ENCODE measurements around the gene FER. TPM values are rescaled to one million over a fixed set of nuclear protein-coding genes. Genes with fewer than 3 reads are reported as not detected.

FER gene
- total RNA-seq, 2 donors from 2014 or later, result 52.6 to 62.2 TPM

DNA sequence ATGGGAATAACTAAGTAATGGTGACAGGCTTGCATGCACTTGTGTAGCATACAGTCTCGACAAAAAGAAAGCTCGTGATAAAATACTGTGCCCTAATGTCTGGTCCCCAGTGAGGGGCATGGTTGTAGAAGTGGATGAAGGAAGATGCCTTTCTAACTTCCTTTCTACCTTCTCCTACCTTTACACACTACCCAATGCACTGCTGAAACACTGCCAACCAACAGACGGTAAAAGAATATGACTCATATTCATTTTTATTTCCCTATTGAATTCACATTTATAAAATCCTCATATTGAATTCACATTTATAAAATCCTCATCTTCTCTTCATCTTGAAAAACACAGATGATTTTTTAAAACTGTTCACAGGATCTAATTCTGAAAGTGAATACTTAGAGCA, 439.1 kb downstream of the FER start:
- no peak for DNase-seq (ENCODE audit: low spot score)

DNA sequence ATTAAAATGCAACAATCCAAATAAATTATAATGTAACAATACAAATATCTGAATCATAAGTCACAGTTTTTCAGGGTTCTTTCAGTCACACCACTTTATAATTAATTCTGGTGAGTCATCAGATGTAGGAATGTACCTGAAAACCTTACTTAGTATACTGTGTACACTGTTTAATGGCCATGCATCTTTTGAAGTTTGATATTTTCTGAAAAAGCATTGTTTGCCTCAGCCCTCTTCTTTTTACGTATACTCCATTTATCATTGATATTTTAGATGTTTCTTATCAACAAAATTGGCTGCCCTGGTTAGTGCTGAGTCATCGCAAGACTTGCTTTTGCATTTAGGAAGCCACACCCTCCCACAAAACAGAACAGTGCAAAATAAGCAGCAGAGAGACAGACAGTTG, 443.5 kb downstream of the FER start:
- intact Hi-C loops (cut with DNase I), result no loop called here
- DNase-seq (ENCODE audit: low spot score), result no peak

More for the DNA sequence above, 439.1 kb downstream of the FER start:
- intact Hi-C loops (cut with DNase I), result no loop called here

DNA sequence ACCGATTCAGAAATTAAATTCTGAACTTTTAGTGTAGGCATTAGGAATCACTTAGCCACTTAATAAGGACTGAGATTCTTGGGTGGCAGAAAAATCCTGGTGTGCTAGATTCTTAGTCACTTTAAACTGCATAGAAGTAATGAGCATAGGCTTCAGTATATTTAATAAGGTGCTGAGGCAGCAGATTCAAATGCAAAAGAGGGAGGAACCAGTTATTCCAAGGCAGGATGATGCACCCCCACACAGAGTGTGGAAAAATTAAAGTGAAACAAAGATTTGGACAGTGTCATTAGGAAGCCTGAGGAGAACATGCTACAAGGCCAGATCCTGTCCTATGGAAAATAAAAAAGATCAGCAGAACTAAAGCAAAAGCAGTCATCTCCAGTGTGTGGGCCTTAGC, 444.3 kb downstream of the FER start:
- intact Hi-C loops (cut with DNase I), result no loop called here
- DNase-seq (ENCODE audit: low spot score), result no peak

DNA sequence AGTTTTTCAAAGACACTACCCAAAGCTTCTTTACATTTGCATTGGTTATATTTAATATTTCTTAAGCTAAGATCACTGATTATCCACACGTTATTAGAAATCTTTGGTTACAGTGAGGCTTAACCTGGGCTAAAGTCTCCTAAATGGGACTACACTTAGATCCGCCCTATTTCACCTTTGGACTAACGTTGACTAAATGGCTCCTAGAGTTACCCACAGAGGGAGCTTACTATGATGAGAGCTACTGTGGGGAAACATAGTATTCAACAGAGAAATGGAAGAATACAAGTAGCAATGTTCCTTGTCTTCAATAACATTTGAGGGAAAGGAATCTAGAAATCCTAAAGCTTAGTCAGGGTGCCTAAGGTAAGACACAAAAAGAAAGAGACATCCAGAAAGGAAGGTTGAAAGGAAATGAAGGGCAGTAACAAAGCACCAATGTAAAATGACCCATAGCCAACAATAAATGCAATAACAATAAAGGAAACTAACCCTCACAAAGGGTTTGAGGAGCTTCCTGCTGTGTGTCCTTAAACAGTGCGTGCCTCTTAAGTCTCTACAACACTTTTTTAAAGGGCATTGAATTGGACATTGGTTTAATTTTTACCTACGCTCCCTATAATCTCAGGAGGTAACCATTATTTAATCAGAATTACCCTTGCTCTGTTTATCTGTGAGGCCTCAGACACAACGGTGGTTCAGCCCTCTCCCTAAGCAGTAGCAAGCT, 445.0 kb downstream of the FER start:
- DNase-seq (ENCODE audit: low spot score), result no peak
- intact Hi-C loops (cut with DNase I), result no loop called here

DNA sequence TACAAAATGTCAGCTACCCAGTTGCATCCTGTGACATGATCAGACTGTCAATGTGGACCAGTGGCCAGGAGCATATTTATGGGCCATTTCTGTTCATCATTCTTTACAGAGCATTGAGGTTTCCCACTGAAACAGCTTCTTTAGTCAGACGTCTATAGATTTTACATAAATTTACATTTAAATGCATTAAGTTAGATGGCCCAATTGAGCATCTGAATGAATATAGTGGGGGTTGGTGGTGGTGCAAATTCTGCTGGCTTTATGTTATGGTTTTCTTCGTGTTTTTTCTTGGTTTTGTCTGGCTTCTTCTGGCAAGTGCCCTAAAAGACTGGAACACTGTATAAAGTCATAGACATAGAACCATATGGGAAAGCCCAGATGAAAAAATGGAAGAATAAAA, 448.0 kb downstream of the FER start:
- intact Hi-C loops (cut with DNase I), result no loop called here

DNA sequence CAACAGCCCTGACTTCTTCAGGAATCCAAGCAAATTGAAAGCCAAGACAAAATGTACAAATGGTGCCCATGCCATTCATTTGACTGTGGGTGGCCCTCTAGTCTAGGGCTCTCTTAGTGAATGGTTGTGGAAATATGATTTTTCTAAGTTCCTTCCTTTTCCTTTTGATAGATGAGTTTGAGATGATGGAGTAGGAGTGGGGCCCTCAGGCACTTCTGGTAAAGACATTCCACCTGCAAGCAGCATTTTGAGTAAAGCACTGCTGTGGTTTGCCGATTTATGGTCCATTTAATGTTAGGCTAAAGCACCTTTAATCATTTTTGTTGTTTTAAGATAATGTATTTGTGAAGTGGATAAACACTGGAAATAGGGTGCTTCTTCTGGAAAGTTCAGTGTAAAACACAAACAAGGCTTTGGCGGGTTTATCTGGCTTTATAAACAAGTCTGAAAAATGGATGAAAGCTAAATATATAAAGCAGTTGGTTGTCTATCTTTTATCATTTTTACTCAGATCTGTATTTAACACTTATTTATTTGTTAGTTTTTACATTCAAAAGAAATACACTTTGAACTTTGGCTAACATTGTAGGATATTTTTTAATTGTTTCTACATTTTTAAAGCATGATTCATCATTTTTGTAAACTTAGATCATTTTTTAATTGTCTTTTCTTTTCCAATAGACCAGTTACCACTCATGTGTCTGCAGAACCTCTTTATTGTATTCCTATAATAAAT, 448.6 kb downstream of the FER start:
- no peak for DNase-seq (ENCODE audit: low spot score)
- intact Hi-C loops (cut with DNase I), result no loop called here

More for the DNA sequence above, 448.0 kb downstream of the FER start:
- DNase-seq (ENCODE audit: low spot score), result no peak

DNA sequence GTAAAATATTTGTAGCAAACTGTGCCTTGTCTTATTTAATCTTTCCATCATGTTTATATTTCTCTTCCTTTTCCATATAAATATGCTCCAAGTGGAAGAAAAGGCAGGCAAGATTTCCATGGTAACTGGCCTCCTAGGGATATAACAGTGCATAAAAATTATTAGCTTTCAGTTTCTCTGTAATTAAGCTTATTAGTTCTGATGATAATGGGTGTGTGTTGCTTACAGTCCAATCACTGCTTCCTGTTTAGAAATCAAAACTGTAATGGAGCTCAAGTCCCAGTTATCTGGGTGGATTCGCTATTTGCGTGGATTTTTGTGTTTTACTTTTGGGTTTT, 449.1 kb downstream of the FER start:
- intact Hi-C loops (cut with DNase I), result no loop called here
- DNase-seq (ENCODE audit: low spot score), result no peak

DNA sequence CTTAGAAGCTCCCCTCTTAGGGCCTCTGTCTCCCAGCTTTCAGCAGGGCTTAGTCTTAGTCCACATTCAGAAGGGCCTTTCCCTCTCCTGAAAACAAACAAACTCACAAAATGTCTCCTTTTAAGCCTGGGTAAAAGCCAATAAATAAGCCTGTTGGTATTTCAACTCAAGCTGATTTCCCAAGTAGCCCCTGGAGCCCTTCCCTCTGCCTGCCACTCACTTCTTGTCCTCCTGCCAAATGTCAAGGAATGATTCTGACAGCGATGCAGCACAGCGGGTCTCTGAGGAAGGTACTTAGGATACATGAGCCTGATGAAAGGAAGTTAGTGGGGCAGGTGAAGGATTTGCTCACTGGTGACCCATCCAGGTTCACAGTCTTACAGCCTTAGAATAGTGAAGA, 451.6 kb downstream of the FER start:
- DNase-seq (ENCODE audit: low spot score), result no peak
- intact Hi-C loops (cut with DNase I), result no loop called here

DNA sequence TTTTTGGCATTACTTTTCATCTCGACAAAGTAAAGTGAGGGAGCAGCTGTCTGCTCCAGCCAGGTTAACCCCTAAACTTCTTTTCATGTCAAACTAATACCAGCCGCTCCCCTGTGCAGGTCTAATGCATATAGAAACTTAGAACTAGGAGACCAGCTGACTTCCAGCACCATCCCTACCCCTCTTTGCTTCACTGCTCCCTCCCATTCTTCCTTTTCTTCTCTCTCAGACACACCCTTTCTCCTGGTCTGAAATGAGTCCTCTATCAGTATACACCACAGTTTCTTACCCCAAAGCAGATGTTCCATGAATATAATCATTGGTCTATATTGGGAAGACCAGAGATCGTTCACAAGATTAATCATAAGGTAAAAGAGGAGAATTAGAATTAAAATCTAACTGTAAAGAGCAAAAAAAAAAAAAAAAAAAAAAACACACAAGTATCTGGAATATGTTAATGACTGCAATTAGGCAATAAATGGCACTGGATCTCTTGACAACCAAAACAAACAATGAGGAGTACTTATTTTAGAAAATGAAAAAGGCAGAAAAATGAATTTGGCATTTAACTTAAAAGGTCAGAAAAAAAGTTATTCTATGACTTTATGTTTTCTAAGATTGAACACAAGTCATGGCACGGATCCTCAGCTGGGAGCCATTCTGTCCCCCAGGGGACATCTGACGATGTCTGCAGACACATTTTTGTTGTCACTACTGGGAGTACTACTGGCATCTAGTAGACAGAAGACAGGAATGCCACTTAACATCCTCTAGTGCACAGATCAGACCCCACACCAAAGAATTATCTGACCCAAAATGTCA, 452.3 kb downstream of the FER start:
- intact Hi-C loops (cut with DNase I), result loop anchor here in 1 of 2 donors (10.0 kb wide), 1 partner anchor 1975 kb away; no protein-coding TSS in a partner anchor
- no peak for DNase-seq (ENCODE audit: low spot score)

DNA sequence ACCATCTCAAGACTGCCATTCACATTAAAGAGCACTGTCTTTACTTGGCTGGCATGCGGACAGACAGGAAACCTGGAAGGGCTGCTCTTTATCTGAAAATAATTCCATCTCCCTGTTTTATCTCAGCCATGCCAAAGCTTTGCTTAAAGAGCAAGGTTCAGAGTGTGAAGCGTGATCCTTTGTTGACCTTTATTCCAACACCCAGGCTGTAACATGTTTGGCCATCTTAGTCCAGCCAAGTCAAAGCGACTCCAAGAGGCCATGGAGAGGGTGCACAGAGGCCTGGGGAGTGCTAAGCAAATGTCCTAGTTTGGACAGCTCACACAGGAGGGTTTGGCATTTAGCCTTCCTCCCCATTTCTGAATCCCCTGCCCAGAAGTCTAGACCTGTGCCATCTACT, 467.3 kb downstream of the FER start:
- no peak for DNase-seq (ENCODE audit: low spot score)
- intact Hi-C loops (cut with DNase I), result no loop called here

DNA sequence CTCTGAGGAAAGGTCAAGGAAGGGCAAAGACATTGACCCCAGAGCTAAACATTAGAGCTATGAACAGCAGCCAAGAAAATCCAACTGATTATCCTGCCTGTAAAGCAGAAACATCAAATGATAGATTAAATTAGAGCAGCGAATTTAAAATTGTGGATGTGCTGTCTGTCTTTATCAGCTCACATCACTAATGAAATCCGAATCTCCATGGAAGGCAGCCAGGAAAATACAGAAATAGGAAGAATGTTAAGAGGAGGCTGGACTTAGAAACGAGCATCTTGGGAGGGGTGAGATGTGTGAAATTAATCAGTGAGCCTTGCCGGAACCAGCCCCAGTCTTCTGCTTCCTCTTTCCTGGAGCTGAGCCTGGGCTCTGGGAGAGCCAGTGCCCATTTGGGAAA, 471.1 kb downstream of the FER start:
- DNase-seq (ENCODE audit: low spot score), result no peak
- intact Hi-C loops (cut with DNase I), result no loop called here

DNA sequence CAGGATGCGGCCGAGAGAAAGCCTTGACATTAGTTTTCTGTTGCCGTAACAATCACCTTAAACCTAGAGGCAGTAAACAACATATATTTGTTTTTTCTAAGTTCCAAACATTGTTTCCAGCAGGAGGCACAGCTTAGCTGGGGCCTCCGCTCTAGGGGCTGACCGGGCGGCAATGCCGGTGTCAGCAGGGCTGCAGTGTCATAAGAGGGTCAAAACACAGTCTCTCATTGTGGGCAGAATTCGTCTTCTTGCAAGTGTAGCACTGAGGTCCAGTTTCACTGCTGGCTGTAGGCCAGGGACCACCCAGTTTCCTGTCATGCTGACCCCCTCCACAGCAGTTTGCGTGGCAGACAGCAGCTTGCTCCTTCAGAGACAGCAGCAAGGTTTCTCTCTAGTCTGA, 475.8 kb downstream of the FER start:
- intact Hi-C loops (cut with DNase I), result no loop called here
- no peak for DNase-seq (ENCODE audit: low spot score)

DNA sequence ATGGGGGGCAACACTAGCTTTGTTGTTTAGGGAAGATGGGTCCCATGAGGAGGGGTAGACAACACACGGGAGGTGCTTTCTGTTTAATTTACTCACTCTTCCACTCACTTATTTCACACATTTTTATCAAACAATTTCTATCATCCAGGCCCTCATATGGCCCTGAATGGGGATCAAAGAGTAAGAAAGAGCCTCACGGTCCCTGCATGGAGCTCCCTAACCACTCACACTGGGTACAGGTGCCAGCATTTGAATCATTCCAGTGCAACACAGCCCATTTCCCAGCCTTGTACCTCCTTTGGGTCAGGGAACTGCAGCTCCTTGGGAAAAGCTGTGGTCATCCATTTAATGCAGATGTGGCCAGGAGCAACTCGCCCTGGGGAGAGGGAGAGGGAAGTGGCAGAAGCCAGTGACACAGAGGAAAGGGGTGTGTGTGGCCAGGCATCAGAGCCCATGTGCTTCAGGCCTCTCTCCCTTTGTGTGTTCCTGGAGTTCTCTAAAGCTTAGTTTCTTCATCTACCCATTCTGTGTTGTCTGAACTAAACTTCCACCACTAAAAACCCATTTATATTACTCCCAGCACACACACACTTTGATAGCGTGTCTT, 476.7 kb downstream of the FER start:
- intact Hi-C loops (cut with DNase I), result no loop called here
- no peak for DNase-seq (ENCODE audit: low spot score)

DNA sequence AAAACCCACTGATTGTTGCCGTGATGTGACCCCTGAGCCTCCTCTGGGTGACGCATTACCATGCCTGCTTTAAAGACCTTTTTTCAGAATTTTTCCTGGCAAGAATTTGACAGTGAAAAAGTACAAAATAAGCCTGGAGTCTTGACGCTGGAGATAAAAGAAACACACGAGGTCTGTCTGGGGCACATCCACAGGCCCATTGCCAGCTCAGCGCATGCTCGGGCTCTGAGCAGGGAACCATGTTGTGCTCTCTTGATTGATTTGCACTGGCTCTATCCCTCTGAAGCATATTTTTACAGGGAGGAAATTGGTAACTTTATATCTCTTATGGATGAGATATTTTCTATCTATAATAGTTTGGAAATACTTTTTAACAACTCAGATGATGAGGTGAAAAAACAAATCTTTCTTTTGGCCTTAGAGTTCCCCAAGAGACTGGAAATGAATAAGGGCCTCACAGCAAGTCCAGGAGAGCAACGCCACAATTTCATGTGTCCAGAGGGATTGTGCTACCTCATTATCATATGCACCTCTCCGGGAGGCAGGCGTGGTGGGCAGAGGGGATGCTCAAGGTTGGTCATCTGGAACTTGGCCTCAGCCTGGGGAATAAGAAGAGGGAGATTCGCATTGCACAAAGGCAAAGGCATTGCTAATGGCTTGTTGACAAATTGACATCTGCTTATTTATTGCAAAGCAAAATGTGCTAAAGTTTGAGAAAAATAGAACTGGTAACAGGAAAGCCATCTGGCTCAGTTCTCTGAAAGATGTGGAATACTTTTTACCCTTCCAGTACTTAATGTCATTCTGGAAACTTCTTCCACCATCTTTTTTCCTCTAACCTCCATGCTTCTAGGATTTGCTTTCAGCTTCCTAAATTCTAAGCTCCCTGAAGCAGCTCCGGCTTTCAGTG, 478.3 kb downstream of the FER start:
- intact Hi-C loops (cut with DNase I), result no loop called here
- DNase-seq (ENCODE audit: low spot score), result peak; percentile 87

DNA sequence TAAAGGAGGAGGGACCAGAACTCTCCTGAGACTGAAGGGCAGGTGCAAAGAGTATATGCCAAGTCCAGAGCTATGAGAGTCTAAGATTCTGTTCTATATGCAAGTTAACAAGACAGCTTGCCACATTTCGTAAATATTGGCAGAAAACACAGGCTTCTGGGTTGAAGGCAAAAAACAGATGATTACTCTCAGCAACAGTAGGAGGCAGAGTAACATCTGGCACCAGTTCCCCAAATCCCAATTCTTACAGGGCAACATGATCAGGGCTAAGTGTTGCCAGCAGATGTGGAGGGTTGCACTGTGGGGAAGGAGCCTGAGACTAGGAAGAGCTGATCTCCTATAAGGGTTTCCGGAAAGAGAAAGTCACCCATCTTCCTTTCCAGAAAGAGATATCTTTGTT, 482.7 kb downstream of the FER start:
- no peak for DNase-seq (ENCODE audit: low spot score)
- intact Hi-C loops (cut with DNase I), result no loop called here

DNA sequence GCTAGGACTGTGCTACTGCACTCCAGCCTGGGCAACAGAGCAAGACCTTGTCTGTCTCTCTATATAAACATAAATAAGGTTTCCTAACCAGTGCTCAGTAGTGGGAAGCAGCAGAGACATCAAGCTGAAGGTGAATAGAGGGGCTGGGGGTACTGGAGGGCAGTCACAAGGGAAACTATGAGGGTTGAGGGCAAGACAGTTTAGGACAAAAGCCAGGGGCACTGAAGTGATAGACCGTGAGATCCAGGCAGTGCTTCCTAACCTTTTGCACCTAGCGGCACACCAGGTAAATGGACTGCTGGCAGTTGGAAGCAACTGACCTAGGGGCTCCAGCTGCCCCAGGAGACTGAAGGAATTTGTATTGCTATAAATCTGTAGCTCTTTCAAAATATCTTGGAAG, 483.6 kb downstream of the FER start:
- DNase-seq (ENCODE audit: low spot score), result no peak
- intact Hi-C loops (cut with DNase I), result no loop called here

DNA sequence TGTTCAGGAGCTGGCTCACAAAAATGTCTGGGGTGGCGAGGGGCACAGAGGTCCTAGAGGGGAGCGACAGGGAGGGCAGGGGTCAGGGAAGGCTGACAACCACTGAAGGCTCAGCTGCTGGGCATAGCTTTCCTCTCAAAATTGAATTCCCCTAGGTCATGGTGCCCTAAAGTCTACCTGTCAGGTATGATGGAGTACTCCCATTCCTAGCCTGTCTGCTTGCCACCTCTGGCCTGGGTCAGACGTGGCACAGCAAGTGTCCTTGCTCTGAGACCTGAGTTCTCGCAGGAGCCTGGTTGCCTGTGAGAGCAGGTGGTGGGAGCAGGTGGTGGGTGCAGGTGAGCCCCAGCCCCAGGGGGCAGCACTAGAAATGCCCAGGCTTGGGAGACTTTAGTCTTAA, 486.7 kb downstream of the FER start:
- intact Hi-C loops (cut with DNase I), result no loop called here

DNA sequence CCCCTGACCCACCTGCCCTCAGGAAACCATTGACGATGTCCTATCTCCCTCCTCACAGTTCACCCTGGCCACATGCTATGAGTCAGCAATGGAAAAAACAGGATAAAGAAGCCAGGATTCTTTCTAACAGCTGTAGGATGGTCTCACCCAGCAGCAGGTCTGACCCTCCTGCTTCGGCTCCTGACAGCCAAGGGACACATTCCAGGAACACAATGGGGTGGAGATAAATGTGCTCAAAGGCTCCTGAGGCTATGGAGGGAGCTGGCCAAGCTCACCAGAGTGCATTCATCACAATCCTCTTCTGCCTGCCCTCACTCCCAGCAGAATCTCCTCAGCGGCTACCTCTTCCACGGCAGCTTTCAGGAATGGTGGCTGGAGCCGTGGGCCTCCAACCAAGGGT, 491.8 kb downstream of the FER start:
- intact Hi-C loops (cut with DNase I), result no loop called here
- no peak for DNase-seq (ENCODE audit: low spot score)

More for the DNA sequence above, 486.7 kb downstream of the FER start:
- DNase-seq (ENCODE audit: low spot score), result no peak

DNA sequence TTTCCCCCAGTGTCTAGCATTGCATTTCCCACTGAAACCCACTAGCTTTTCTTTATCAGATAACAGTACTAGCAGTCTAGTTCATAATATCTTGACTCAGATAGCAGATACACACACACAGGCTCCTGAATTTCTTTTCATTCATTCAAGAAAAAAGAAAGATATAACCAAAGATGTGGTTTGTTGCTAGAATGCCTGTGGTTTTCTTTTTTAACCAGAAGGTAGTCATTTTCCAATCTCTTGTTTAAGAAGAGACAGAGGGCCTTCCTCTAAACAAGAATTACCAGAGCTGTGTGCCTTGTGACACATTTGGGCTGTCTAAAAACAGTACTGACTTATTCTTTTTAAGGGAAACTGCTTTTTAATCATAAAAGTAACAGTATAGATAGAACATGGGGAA, 494.8 kb downstream of the FER start:
- DNase-seq (ENCODE audit: low spot score), result no peak
- intact Hi-C loops (cut with DNase I), result no loop called here
